HT-29 (cell line): Measurements from ENCODE around the gene TOLLIP. TPM values are rescaled to one million over a fixed set of nuclear protein-coding genes. Genes with fewer than 3 reads are reported as not detected.
"Not testable (repeated sequence)": the region's sequence is repeated elsewhere in the genome, so short reads cannot be mapped to it uniquely, and the experiment has no call there.

Experiments used
- DNase-seq: peaks from one replicate; pipeline ENCODE4 v3.0.0-alpha.2; 2015; ENCODE audit warnings: low spot score
- total RNA-seq: library from RNA; depleted of rRNA; stranded (reverse); fragments of >200 nt; shearing (Covaris generic); gene quantifications from 2 replicates; pipeline ENCODE4 v1.2.3, GENCODE V29; 2014; rRNA removed

TOLLIP gene
- 53.6 and 91.6 TPM in 2 replicates for total RNA-seq

- DNase-seq, result peak; percentile 97
Measured at GRCh38 chr11:1309498-1310317, at the start of gene TOLLIP. Gene TOLLIP (minus strand): TSS chr11:1309632. CDS start chr11:1309498, 134 bp downstream.

- DNase-seq, result not testable (repeated sequence)
Measured at GRCh38 chr11:1358931-1359330, 49.5 kb upstream of the TOLLIP start.

- DNase-seq, result peak; percentile 49
Measured at GRCh38 chr11:1358286-1358685, 48.9 kb upstream of the TOLLIP start.

- no peak for DNase-seq
Measured at GRCh38 chr11:1356478-1356960, 47.1 kb upstream of the TOLLIP start.

- peak; percentile 8 for DNase-seq
Measured at GRCh38 chr11:1356007-1356435, 46.6 kb upstream of the TOLLIP start.

GRCh38 chr11:1354125-1354938 is 44.9 kb upstream of the TOLLIP start:
- DNase-seq, result no peak

GRCh38 chr11:1353383-1354124 is 44.1 kb upstream of the TOLLIP start:
- peak; percentile 33 for DNase-seq

- DNase-seq, result no peak
Measured at GRCh38 chr11:1352696-1353382, 43.4 kb upstream of the TOLLIP start.

GRCh38 chr11:1351278-1351937 is 42.0 kb upstream of the TOLLIP start:
- peak; percentile 93 for DNase-seq

- DNase-seq, result no peak
Measured at GRCh38 chr11:1350086-1350725, 40.8 kb upstream of the TOLLIP start.

- DNase-seq, result no peak
Measured at GRCh38 chr11:1349327-1350041, 40.1 kb upstream of the TOLLIP start.

GRCh38 chr11:1348796-1349326 is 39.4 kb upstream of the TOLLIP start:
- no peak for DNase-seq

GRCh38 chr11:1348146-1348795 is 38.8 kb upstream of the TOLLIP start:
- no peak for DNase-seq

- not testable (repeated sequence) for DNase-seq
Measured at GRCh38 chr11:1347411-1347999, 38.1 kb upstream of the TOLLIP start.

- DNase-seq, result no peak
Measured at GRCh38 chr11:1346669-1347390, 37.4 kb upstream of the TOLLIP start.

GRCh38 chr11:1345737-1346513 is 36.5 kb upstream of the TOLLIP start:
- no peak for DNase-seq
